MM.1S (cell line): ENCODE results near the gene HS6ST3.

Source experiments
- EZH2 ChIP-seq: fragments of 300-600 bp; sonication (generic); optimal IDR thresholded peaks from 2 replicates; pipeline ENCODE3; 2017; ENCODE audit warnings: low read depth, mild to moderate bottlenecking, antibody characterized with exemption, low read length, mixed read lengths
- EZH2phosphoT487 ChIP-seq: fragments of 300-600 bp; sonication (generic); IDR thresholded peaks from 2 replicates; pipeline ENCODE4 v1.6.1; 2018; ENCODE audit warnings: antibody characterized with exemption, low read length
- TF ChIP-seq, protein P1 (sequence below): fragments of 300-600 bp; sonication (generic); IDR thresholded peaks from 2 replicates; pipeline ENCODE4 v1.5.1; 2016; ENCODE audit warnings: antibody characterized with exemption, low read length, mixed read lengths

DNA sequence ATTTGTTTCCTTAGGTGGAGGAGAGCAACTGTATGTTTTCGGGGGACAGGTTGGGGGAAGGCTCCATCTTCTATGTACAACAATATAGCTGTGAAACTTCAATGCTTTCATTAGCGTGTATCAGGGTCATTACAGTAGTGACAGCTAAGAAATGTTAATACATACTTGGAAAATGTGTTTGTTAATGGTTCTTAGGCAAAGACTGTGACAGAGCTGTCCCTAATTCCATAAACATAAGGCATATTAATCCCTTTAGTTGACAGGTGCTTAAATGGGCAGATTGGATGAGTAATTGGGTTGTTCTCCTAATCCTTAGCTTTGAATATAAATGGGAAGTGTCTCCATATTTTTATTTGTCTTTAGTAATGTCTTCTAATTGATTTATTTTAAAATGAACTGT, 313.7 kb downstream of the HS6ST3 start:
- TF ChIP-seq, protein P1, sequence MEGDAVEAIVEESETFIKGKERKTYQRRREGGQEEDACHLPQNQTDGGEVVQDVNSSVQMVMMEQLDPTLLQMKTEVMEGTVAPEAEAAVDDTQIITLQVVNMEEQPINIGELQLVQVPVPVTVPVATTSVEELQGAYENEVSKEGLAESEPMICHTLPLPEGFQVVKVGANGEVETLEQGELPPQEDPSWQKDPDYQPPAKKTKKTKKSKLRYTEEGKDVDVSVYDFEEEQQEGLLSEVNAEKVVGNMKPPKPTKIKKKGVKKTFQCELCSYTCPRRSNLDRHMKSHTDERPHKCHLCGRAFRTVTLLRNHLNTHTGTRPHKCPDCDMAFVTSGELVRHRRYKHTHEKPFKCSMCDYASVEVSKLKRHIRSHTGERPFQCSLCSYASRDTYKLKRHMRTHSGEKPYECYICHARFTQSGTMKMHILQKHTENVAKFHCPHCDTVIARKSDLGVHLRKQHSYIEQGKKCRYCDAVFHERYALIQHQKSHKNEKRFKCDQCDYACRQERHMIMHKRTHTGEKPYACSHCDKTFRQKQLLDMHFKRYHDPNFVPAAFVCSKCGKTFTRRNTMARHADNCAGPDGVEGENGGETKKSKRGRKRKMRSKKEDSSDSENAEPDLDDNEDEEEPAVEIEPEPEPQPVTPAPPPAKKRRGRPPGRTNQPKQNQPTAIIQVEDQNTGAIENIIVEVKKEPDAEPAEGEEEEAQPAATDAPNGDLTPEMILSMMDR, result no peak
- no peak for TF ChIP-seq EZH2
- TF ChIP-seq EZH2phosphoT487, result no peak
